CD4-positive, alpha-beta T cell (primary cell): ENCODE data around the gene GFER. TPM values are rescaled to one million over a fixed set of nuclear protein-coding genes. Genes with fewer than 3 reads are reported as not detected.

Experiments
- ATAC-seq: fragments of 200-7000 bp; cut with Tn5 transposase; one replicate; pipeline ENCODE4 v1.10.0; 2022; ENCODE audit warnings: mild to moderate bottlenecking; ENCODE audit not compliant: poor library complexity
- CTCF ChIA-PET: fragments of 350-600 bp; sonication (Branson Sonifier 250); formaldehyde crosslinking; loops from one replicate; lab custom pipeline; 2021; ENCODE audit warnings: antibody characterized with exemption, inconsistent platforms; lab: Charles Lee
- POLR2A ChIA-PET: fragments of 350-600 bp; sonication (Branson Sonifier 250); formaldehyde crosslinking; loops from one replicate; lab custom pipeline; 2021; ENCODE audit warnings: antibody characterized with exemption, inconsistent platforms; lab: Charles Lee
- DNase-seq, 14 experiments: peaks; one replicate each; pipeline ENCODE4 v3.0.0-alpha.2; 2013 to 2020; ENCODE audit warnings: mixed read lengths in 2 of 14
- H3K27ac ChIP-seq, 2 donors: one replicate each; pipeline versions ENCODE4 v1.5.1 to v1.7.0; 2013; ENCODE audit warnings: low read length in 2 of 2, low read depth in 1 of 2, mild to moderate bottlenecking in 1 of 2
- H3K27me3 ChIP-seq, 2 experiments: 1 replicate in 1 of 2; 2 replicates in 1 of 2; pipeline versions ENCODE4 v1.6.1 to v1.7.0; 2013; ENCODE audit warnings: low read length in 2 of 2, control low read depth in 1 of 2, mild to moderate bottlenecking in 1 of 2, moderate library complexity in 1 of 2; ENCODE audit not compliant: insufficient read depth in 2 of 2, control insufficient read depth in 1 of 2
- H3K36me3 ChIP-seq: one replicate; pipeline ENCODE4 v1.6.1; 2013; ENCODE audit warnings: low read length, control low read depth; ENCODE audit not compliant: insufficient read depth
- H3K4me1 ChIP-seq: one replicate; pipeline ENCODE4 v1.6.1; 2013; ENCODE audit warnings: low read length, control low read depth; ENCODE audit not compliant: insufficient read depth
- H3K4me3 ChIP-seq: one replicate; pipeline ENCODE4 v1.5.1; 2013; ENCODE audit warnings: mild to moderate bottlenecking, low read length, moderate library complexity
- H3K9me3 ChIP-seq, 2 experiments: 1 replicate in 1 of 2; 2 replicates in 1 of 2; pipeline versions ENCODE4 v1.6.1 to v1.7.0; 2013; ENCODE audit warnings: low read length in 2 of 2, mild to moderate bottlenecking in 2 of 2, control low read depth in 1 of 2, moderate library complexity in 1 of 2; ENCODE audit not compliant: control insufficient read depth in 1 of 2, insufficient read depth in 1 of 2
- H3K27ac Mint-ChIP-seq: one replicate; pipeline ENCODE4 v1.8.0; 2020; ENCODE audit warnings: mixed read lengths
- H3K27me3 Mint-ChIP-seq: one replicate; pipeline ENCODE4 v1.8.0; 2021; ENCODE audit warnings: mixed read lengths
- H3K36me3 Mint-ChIP-seq: one replicate; pipeline ENCODE4 v1.8.0; 2021; ENCODE audit warnings: low read depth, mixed read lengths
- H3K4me1 Mint-ChIP-seq: one replicate; pipeline ENCODE4 v1.8.0; 2021; ENCODE audit warnings: low read depth, mixed read lengths
- H3K4me3 Mint-ChIP-seq: one replicate; pipeline ENCODE4 v1.8.0; 2020; ENCODE audit warnings: mild to moderate bottlenecking, mixed read lengths
- H3K9me3 Mint-ChIP-seq: one replicate; pipeline ENCODE4 v1.8.0; 2020; ENCODE audit warnings: mixed read lengths
- intact Hi-C, 2 experiments: fragments of 100-400 bp; cut with DNase I in 1 of 2; cut with micrococcal nuclease in 1 of 2; formaldehyde crosslinking; loops; one replicate each; pipeline versions ENCODE4 v1.15.1 to v1.9.0; 2023 to 2025; cut with DNase I, micrococcal nuclease
- total RNA-seq, 174 experiments: library from RNA in 2 of 174; stranded (reverse) in 2 of 174; gene quantifications; one replicate each; pipeline ENCODE4 v1.2.3 and lab custom pipeline; 2021 to 2026
- TF ChIP-seq, protein P1 (sequence below): fragments of 200-600 bp; IDR thresholded peaks from one replicate; pipeline ENCODE4 v1.8.0; 2022; ENCODE audit warnings: antibody characterized with exemption, mild to moderate bottlenecking

GFER gene
- total RNA-seq, 2 experiments from 2014 or later: 14.5 TPM

DNA sequence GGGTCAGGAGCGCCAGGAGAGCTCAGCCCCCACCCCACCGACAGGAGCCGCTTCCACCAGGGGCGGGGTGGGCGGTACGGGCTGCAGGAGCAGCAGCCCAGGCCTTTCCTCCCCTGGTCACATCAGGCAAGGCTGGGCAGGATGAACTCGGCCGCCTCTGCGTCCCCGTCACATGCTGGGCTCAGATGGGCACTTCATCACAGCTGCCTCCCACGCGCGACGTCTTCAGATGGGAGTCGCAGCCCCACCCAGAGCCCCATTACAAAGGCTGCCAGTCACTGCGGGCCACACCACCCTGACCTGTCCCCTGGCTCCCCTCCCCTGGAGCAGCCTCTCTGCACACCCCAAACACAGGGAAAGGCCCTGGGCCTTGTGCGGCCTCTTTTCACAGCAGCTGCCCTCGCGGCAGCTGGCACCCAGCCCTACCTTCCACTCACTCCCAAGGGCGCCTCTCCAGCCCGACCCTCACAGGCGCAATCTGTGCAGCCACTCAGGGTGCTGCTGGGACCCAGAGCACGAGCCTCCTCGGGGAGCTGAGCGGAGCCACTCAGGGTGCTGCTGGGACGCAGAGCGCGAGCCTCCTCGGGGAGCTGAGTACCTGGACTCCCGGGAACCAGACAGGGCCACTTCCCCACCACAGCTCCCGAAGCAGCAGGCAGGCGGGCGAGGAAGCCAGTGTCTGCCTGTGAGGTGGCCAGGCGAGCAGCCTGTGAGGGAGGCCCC lies 21.0 kb downstream of the GFER start:
- no peak overlapping the region for H3K27ac ChIP-seq
- CTCF ChIA-PET: interaction anchor here (1.0 to 1.8 kb wide), 5 partner anchors 22 to 150 kb away, joined by 3 to 13 read pairs (median 7); partner anchors contain the start of genes GFER, NTHL1, TRAF7 and TSC2
- H3K4me3 ChIP-seq: no peak overlapping the region
- no peaks in the 10 kb centered on the region for H3K27me3 ChIP-seq
- no peaks in the 10 kb centered on the region for H3K9me3 ChIP-seq
- POLR2A ChIA-PET: interaction anchor here (1.1 to 2.2 kb wide), 6 partner anchors 11 to 150 kb away, joined by 3 to 11 read pairs (median 6); partner anchors contain the start of genes GFER, RPS2 and TRAF7
- no peak for ATAC-seq
- intact Hi-C loops: loop anchor here in 1 of 2 experiments (5.0 kb wide), 2 partner anchors 33 to 42 kb away; partner anchors contain the start of genes NTHL1, TBL3 and TSC2
- TF ChIP-seq, protein P1, sequence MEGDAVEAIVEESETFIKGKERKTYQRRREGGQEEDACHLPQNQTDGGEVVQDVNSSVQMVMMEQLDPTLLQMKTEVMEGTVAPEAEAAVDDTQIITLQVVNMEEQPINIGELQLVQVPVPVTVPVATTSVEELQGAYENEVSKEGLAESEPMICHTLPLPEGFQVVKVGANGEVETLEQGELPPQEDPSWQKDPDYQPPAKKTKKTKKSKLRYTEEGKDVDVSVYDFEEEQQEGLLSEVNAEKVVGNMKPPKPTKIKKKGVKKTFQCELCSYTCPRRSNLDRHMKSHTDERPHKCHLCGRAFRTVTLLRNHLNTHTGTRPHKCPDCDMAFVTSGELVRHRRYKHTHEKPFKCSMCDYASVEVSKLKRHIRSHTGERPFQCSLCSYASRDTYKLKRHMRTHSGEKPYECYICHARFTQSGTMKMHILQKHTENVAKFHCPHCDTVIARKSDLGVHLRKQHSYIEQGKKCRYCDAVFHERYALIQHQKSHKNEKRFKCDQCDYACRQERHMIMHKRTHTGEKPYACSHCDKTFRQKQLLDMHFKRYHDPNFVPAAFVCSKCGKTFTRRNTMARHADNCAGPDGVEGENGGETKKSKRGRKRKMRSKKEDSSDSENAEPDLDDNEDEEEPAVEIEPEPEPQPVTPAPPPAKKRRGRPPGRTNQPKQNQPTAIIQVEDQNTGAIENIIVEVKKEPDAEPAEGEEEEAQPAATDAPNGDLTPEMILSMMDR: no peak
- H3K9me3 Mint-ChIP-seq: no peaks in the 10 kb centered on the region
- peaks cover 34% of the 10 kb centered on the region for H3K4me1 Mint-ChIP-seq
- DNase-seq: peak in 1 of 14 experiments; percentile 0
- no peaks in the 10 kb centered on the region for H3K27me3 Mint-ChIP-seq
- peaks cover 48% of the 10 kb centered on the region for H3K36me3 ChIP-seq
- H3K4me3 Mint-ChIP-seq: no peak overlapping the region
- peaks cover 61% of the 10 kb centered on the region for H3K4me1 ChIP-seq
- no peak overlapping the region for H3K27ac Mint-ChIP-seq
- H3K36me3 Mint-ChIP-seq: peaks cover 27% of the 10 kb centered on the region

GRCh38 chr16:2005646-2006045 lies 21.7 kb downstream of the GFER start:
- H3K9me3 Mint-ChIP-seq: no peaks in the 10 kb centered on the region
- no peaks in the 10 kb centered on the region for H3K27me3 Mint-ChIP-seq
- Histone ChIP-seq H3K9me3 (no peaks in the 10 kb centered on the region), H3K27ac (no peak overlapping the region), H3K4me1 (peaks cover 68% of the 10 kb centered on the region), H3K27me3 (no peaks in the 10 kb centered on the region), H3K4me3 (no peak overlapping the region), H3K36me3 (peaks cover 43% of the 10 kb centered on the region)
- TF ChIP-seq, protein P1: no peak
- H3K4me1 Mint-ChIP-seq: peaks cover 40% of the 10 kb centered on the region
- intact Hi-C loops: loop anchor here in 1 of 2 experiments (5.0 kb wide), 2 partner anchors 33 to 42 kb away; partner anchors contain the start of genes NTHL1, TBL3 and TSC2
- peak overlapping the region; percentile 72 for H3K4me3 Mint-ChIP-seq
- POLR2A ChIA-PET: interaction anchor here (2.2 kb wide), 1 partner anchor 21 kb away, joined by 7 read pairs; the partner anchor contains the start of gene GFER
- H3K27ac Mint-ChIP-seq: peak overlapping the region; percentile 71
- ATAC-seq: no peak
- CTCF ChIA-PET: interaction anchor here (1.8 kb wide), 1 partner anchor 135 kb away, joined by 13 read pairs; no protein-coding TSS in a partner anchor
- H3K36me3 Mint-ChIP-seq: peaks cover 23% of the 10 kb centered on the region
- no peak for DNase-seq

GRCh38 chr16:2006317-2006716 lies 22.3 kb downstream of the GFER start:
- TF ChIP-seq, protein P1: no peak
- Mint-ChIP-seq H3K9me3 (no peaks in the 10 kb centered on the region), H3K4me3 (peak overlapping the region; percentile 72), H3K27ac (peak overlapping the region; percentile 71), H3K27me3 (no peaks in the 10 kb centered on the region), H3K36me3 (peaks cover 16% of the 10 kb centered on the region), H3K4me1 (peaks cover 40% of the 10 kb centered on the region)
- H3K9me3 ChIP-seq: no peaks in the 10 kb centered on the region
- peaks cover 36% of the 10 kb centered on the region for H3K36me3 ChIP-seq
- no peak overlapping the region for H3K4me3 ChIP-seq
- CTCF ChIA-PET: interaction anchor here (0.6 kb wide), 1 partner anchor 62 kb away, joined by 4 read pairs; no protein-coding TSS in a partner anchor
- POLR2A ChIA-PET: interaction anchor here (0.6 kb wide), 1 partner anchor 149 kb away, joined by 3 read pairs; the partner anchor contains the start of gene TRAF7
- intact Hi-C loops: loop anchor here in 1 of 2 experiments (5.0 kb wide), 2 partner anchors 34 to 41 kb away; partner anchors contain the start of genes NTHL1, TBL3 and TSC2
- no peak overlapping the region for H3K27ac ChIP-seq
- peaks cover 70% of the 10 kb centered on the region for H3K4me1 ChIP-seq
- ATAC-seq: no peak
- DNase-seq: no peak
- no peaks in the 10 kb centered on the region for H3K27me3 ChIP-seq
